GM12864 (cell line): ENCODE measurements around the gene ERCC1.

Source experiments
- DNase-seq: peaks from one replicate; pipeline ENCODE4 v3.0.0-alpha.2; 2011; ENCODE audit warnings: low read depth
- H3K4me3 ChIP-seq: 2 replicates; pipeline ENCODE4 v1.5.1; 2011; ENCODE audit warnings: mild to moderate bottlenecking, low read depth, low read length, control low read depth
- CTCF ChIP-seq: IDR thresholded peaks from 2 replicates; pipeline ENCODE4 v1.5.1; 2011; ENCODE audit warnings: low read depth, mild to moderate bottlenecking, moderate library complexity, low read length, control low read depth, inconsistent platforms; ENCODE audit errors: missing control alignments

Gene ERCC1

GRCh38 chr19:45455707-45456499 lies 32.2 kb upstream of the ERCC1 start:
- TF ChIP-seq CTCF, result no peak
- H3K4me3 ChIP-seq, result no peak overlapping the region
- no peak for DNase-seq

GRCh38 chr19:45451850-45452387 lies 28.2 kb upstream of the ERCC1 start:
- DNase-seq, result no peak
- no peak overlapping the region for H3K4me3 ChIP-seq
- TF ChIP-seq CTCF, result no peak

GRCh38 chr19:45451131-45451849 lies 27.6 kb upstream of the ERCC1 start:
- DNase-seq, result peak; percentile 69
- peak overlapping the region; percentile 81 for H3K4me3 ChIP-seq
- TF ChIP-seq CTCF, result no peak

GRCh38 chr19:45450012-45450333 lies 26.3 kb upstream of the ERCC1 start:
- TF ChIP-seq CTCF, result no peak
- no peak for DNase-seq
- H3K4me3 ChIP-seq, result peak overlapping the region; percentile 65

GRCh38 chr19:45448887-45449299 lies 25.2 kb upstream of the ERCC1 start:
- TF ChIP-seq CTCF, result no peak
- no peak for DNase-seq
- H3K4me3 ChIP-seq, result no peak overlapping the region

- TF ChIP-seq CTCF, result no peak
- DNase-seq, result no peak
- H3K4me3 ChIP-seq, result no peak overlapping the region
Measured at GRCh38 chr19:45448425-45448756, 24.7 kb upstream of the ERCC1 start.
